NCI-H510A (cell line): ENCODE measurements around the gene ZBTB17.
"Not testable (repeated sequence)": the region's sequence is repeated elsewhere in the genome, so short reads cannot be mapped to it uniquely, and the experiment has no call there.

Experiments
- DNase-seq: peaks from one replicate; lab custom pipeline; 2025; lab: John Stamatoyannopoulos, UW

The ZBTB17 gene

DNA sequence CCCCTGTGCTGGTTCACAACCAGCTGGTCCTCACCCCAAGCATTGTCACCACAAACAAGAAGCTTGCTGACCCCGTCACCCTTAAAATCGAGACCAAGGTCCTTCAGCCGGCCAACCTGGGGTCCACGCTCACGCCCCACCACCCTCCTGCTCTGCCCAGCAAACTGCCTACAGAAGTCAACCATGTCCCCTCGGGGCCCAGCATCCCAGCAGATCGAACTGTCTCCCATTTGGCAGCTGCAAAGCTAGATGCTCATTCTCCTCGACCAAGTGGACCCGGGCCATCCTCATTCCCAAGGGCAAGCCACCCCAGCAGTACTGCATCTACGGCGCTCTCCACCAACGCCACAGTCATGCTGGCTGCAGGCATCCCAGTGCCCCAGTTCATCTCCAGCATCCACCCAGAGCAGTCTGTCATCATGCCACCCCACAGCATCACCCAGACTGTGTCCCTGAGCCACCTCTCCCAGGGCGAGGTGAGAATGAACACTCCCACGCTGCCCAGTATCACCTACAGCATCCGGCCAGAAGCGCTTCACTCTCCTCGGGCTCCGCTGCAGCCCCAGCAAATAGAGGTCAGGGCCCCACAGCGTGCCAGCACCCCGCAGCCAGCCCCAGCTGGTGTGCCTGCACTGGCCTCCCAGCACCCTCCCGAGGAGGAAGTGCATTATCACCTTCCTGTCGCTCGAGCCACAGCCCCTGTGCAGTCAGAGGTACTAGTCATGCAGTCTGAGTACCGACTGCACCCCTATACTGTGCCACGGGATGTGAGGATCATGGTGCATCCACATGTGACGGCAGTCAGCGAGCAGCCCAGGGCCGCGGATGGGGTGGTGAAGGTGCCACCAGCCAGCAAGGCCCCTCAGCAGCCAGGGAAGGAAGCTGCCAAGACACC, 40.6 kb downstream of the ZBTB17 start:
- no peak for DNase-seq

DNA sequence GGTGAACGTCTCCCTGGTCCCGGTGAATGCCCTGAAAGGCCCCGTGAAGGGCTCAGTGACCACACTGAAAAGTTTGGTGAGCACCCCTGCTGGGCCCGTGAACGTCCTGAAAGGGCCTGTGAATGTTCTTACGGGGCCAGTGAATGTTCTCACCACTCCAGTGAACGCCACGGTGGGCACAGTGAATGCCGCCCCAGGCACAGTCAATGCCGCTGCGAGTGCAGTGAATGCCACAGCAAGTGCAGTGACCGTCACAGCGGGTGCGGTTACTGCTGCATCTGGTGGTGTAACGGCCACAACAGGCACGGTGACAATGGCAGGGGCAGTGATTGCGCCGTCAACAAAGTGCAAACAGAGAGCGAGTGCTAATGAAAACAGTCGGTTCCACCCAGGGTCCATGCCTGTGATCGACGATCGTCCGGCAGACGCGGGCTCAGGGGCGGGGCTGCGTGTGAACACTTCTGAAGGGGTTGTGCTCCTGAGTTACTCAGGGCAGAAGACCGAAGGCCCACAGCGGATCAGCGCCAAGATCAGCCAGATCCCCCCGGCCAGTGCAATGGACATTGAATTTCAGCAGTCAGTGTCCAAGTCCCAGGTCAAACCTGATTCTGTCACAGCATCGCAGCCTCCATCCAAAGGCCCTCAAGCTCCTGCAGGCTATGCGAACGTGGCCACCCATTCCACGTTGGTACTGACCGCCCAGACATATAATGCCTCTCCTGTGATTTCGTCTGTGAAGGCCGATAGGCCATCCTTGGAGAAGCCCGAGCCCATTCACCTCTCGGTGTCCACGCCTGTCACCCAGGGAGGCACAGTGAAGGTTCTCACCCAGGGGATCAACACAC, 41.5 kb downstream of the ZBTB17 start:
- DNase-seq, result no peak

DNA sequence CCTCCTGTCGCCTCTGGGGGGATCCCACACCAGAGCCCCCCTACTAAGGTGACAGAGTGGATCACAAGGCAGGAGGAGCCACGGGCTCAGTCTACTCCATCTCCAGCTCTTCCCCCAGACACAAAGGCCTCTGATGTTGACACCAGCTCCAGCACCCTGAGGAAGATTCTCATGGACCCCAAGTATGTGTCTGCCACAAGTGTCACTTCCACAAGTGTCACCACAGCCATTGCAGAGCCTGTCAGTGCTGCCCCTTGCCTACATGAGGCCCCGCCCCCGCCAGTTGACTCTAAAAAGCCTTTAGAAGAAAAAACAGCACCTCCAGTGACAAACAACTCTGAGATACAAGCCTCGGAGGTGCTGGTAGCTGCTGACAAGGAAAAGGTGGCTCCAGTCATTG, 42.2 kb downstream of the ZBTB17 start:
- DNase-seq, result no peak

DNA sequence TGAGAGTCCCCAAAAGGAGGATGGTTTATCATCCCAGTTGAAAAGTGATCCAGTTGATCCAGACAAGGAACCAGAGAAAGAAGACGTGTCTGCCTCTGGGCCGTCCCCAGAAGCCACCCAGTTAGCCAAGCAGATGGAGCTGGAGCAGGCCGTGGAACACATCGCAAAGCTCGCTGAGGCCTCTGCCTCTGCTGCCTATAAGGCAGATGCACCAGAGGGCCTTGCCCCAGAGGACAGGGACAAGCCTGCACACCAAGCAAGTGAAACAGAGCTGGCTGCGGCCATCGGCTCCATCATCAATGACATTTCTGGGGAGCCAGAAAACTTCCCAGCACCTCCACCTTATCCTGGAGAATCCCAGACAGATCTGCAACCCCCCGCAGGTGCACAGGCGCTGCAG, 43.3 kb downstream of the ZBTB17 start:
- no peak for DNase-seq

DNA sequence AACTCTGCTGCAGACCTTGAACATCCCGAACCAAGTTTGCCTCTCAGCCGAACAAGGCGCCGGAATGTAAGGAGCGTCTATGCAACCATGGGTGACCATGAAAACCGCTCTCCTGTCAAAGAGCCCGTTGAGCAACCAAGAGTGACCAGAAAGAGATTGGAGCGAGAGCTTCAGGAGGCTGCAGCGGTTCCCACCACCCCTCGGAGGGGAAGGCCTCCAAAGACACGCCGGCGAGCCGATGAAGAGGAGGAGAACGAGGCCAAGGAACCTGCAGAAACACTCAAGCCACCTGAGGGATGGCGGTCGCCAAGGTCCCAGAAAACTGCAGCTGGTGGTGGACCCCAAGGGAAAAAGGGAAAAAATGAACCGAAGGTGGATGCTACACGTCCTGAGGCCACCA, 44.0 kb downstream of the ZBTB17 start:
- no peak for DNase-seq

DNA sequence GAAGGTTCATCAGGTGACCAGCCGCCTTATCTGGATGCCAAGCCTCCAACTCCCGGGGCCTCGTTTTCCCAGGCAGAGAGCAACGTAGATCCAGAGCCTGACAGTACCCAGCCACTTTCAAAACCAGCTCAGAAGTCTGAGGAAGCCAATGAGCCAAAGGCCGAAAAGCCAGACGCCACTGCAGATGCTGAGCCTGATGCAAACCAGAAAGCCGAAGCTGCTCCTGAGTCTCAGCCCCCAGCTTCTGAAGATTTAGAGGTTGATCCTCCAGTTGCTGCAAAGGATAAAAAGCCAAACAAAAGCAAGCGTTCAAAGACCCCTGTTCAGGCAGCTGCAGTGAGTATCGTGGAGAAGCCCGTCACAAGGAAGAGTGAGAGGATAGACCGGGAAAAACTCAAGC, 44.5 kb downstream of the ZBTB17 start:
- no peak for DNase-seq

DNA sequence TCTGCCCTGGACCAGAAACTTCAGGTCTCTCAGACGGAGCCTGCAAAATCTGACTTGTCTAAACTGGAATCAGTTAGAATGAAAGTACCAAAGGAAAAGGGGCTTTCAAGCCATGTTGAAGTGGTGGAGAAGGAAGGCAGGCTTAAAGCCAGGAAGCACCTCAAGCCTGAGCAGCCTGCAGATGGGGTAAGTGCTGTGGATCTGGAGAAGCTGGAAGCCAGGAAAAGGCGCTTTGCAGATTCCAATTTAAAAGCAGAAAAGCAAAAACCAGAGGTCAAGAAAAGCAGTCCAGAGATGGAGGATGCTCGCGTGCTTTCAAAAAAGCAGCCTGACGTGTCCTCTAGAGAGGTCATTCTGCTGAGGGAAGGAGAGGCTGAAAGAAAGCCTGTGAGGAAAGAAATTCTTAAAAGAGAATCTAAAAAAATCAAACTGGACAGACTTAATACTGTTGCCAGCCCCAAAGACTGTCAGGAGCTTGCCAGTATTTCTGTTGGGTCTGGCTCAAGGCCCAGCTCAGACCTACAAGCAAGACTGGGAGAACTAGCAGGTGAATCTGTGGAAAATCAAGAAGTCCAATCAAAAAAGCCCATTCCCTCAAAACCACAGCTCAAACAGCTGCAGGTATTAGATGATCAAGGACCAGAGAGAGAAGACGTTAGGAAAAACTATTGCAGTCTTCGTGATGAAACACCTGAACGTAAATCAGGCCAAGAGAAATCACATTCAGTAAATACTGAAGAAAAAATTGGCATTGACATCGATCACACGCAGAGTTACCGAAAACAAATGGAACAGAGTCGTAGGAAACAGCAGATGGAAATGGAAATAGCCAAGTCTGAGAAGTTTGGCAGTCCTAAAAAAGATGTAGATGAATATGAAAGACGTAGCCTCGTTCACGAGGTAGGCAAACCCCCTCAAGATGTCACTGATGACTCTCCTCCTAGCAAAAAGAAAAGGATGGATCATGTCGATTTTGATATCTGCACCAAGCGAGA, 46.6 kb downstream of the ZBTB17 start:
- DNase-seq, result no peak

DNA sequence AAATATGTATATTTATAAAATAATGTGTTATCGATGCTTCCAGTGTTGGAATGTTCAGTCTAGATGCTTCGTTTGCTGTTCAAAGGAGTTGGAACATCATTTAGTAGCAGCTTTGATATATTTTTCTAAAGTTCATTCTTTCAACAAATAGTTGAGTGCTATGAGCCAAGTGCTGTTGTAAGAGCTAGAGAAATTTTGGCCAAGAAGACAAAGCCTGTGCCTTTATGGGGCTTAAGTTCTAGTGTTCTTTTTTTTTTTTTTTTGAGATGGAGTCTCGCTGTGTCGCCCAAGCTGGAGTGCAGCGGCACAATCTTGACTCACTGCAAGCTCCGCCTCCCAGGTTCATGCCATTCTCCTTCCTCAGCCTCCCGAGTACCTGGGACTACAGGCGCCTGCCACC, 49.5 kb downstream of the ZBTB17 start:
- not testable (repeated sequence) for DNase-seq

DNA sequence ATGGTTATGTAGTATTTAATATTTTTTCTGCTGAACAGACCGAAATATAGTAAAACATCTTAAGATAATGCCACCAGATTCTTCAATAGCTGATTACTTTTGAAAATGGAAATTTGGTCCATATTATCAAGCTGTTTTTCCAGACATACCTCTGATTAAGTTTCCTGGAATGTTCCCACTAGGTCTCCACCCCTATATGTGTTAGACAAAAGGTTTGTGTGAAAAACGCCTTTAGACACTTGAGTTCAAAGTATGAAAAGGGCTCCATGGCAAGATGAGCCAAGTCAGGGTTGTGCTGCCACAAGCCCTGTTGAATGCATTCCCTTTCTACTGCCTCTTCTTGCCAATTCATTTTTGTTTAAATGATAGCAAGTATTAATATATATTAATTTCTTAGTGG, 52.7 kb downstream of the ZBTB17 start:
- DNase-seq, result no peak

DNA sequence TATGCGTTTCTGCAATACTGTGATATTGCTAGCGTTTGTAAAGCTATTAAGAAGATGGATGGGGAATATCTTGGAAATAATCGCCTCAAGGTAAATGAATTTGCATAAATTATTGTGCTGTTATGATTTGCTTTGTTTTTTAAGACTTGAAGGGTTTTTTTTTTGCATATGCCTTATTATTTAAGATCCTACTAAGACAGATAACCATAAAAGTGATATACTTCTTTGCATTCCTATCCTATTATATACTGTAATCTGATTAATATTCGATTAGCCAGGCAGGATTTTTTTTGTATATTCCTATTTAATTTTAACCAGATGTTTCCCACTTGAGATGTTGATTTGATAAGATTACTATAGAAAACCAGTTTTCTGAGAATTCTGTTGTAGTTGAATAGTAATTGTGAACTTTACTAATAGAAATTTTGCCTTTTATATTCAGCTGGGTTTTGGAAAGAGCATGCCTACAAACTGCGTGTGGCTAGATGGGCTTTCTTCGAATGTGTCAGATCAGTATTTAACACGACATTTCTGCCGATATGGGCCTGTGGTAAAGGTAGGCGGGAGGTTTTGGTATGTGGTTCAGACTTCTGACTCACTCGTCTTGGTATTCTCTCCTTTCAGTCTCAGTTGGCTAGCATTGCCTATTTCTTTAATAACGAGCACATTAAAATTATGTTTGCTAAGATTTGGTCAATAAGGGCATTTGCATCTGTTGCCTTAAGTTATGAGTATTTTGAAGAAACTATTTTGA, 56.8 kb downstream of the ZBTB17 start:
- DNase-seq, result no peak

DNA sequence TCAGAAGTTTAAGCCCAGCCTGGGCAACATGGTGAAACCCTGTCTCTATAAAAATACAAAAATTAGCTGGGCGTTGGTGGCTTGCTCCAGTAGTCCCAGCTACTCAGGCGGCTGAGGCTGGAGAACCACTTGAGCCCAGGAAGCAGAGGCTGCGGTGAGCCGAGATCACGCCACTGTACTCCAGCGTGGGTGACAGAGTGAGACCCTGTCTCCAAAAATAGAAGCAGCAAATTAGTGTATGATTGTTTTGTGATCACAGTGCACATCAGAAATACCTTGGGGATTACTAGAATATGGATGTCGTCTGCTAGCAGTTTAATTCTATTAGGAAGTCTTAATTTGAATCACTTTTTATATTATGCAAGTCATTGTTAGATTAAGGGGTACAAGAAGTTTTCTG, 59.0 kb downstream of the ZBTB17 start:
- no peak for DNase-seq

DNA sequence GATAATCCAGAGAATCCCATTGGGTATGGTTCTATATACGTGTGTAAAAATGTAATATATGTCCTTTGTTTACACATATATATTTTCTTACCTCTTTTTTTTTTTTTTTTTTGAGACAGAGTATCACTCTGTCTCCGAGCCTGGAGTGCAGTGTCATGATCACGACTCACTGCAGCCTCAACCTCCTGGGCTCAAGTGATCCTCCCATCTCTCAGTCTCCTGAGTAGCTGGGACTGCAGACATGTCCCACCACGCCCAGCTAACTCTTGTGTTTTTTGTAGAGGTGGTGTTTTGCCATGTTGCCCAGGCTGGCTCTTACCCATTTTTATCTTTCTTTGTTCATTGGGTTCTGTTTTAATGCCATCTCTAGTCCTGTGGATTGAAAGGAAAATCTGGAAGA, 59.5 kb downstream of the ZBTB17 start:
- no peak for DNase-seq

DNA sequence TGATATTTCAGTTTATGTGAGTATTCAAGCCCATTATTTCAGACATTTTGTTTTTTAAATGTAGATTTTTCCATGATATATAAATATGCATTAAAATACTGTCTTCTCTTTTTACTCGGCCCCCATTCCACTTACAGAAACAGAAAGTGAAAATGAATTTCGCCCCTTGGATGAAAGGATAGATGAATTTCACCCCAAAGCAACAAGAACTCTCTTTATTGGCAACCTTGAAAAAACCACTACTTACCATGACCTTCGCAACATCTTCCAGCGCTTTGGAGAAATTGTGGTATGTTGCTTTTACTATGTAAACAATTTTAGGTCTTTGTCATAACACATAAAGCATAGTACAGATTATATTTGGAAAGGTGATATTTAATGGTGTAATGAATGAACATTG, 59.9 kb downstream of the ZBTB17 start:
- DNase-seq, result no peak

DNA sequence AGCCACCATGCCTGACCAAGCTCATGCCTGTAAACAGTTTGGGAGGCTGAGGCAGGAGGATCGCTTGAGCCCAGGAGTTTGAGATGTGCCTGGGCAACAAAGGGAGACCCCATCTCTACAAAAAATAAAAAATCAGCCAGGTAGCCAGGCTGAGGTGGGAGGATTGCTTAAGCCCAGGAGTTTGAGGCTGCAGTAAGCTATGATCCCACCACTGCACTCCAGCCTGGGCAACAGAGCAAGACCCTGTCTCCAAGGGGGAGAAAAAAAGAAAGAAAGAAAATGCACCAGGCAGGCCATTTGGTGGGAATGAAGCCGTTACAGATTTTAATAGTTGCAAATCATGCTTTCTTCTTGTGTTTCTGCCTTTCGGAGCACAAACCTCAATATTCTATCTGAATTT, 62.3 kb downstream of the ZBTB17 start:
- DNase-seq, result not testable (repeated sequence)

DNA sequence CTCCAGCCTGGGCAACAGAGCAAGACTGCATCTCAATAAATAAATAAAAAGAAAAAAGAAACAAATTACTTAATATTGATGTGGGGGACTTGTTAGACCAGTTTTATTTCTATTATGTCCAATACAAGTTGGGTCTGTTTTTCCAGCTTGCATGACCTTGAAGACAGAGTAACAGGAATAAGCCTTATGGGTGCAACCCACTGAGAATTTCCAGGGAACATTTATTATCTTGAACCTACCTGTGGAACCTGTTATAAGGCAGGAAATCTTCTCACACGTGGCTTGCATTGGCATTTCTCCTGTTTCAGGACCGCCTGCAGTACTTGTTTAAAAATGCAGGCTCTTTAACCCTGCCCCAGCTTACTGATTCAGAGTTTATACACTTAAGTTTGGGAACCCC, 64.0 kb downstream of the ZBTB17 start:
- DNase-seq, result no peak

DNA sequence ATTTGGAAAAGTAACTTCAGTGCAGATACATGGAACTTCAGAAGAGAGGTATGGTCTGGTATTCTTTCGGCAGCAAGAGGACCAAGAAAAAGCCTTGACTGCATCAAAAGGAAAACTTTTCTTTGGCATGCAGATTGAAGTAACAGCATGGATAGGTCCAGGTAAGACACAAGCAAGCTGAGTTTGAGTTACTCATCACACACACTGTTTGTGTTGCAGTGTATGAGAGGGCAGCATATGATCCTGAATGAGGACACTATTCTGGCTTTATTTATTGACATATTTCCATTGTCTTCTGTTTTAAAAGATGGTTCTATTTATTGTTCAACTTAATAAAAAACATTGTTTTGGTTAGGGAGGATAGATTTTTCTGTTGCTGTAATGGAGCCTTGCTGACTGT, 64.8 kb downstream of the ZBTB17 start:
- DNase-seq, result no peak

DNA sequence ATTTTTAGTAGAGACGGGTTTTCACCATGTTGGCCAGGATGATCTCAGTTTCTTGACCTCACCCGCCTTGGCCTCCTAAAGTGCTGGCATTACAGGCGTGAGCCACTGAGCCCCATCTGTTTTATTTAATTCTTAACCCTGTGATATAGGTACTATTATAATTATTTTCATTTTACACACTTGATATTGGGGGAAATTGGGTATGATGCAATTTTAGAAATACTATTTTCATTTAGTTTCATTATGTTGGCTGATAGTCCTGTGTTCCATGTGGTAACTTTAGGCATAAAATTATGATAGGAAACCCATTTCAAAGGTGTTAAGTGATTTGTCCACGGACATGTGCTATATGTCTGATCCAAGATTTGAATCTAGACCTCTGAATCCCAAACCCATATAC, 67.3 kb downstream of the ZBTB17 start:
- no peak for DNase-seq

DNA sequence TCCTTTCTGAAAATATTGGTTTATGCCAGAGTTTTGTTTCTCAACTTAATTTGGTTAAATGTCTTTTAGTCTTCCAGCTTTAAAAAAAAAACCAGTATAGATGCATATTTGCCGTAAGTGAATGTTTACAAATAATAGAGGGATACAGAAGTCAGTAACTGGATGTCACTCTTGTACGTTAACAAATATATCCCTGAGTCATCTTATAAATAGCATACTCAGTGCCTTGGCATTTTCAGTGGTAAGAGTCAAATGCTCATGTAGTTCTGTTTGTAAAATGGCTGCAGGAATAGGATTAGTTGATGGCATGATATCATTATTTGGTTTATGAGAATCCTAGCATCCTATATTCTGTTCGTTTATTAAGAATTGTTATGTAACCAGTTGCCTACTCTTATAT, 73.0 kb downstream of the ZBTB17 start:
- no peak for DNase-seq

DNA sequence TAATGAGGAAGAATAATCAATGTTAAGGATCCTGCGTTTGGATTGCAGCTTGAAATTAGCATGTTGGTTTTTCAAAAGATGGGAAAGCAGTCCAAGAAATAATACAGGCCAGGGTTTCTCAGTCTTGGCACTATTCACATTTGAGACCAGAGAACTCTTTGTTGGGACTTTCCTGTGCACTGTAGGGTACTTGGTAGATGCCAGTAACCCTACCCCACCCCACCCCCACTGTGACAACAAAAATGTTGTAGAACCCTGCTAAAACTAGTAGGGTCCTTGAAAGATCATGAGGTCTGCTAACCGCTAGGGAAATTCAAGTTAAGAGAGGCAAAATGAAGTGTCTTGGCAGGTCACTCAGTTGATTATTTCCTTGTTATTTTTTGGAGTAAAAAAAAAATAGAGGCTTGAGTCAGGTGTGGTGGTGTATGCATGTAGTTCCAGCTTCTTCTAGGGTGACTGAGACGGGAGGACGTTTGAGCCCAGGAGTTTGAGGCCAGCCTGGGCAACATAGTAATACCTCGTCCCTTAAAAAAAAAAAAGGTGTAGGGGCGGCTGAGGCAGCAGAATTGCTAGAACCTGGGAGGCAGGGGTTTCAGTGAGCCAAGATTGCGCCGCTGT, 75.1 kb downstream of the ZBTB17 start:
- no peak for DNase-seq

DNA sequence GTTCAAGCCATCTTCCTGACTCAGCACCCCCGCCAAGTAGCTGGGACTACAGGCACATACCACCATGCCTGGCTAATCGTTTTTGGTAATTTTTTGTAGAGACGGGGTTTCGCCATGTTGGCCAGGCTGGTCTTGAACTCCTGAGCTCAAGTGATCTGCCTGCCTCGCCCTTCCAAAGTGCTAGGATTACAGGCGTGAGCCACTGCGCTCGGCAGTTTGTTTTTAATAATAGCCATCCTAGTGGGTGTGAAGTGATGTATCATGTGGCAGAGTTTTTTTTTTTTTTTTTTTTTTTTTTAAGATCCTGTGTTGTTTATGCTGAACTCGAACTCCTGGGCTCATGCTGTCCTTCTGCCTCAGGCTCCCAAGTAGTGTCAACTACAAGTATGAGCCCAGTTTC, 76.6 kb downstream of the ZBTB17 start:
- no peak for DNase-seq
